ENCODE results near the gene WDFY1.

WDFY1 gene

DNA sequence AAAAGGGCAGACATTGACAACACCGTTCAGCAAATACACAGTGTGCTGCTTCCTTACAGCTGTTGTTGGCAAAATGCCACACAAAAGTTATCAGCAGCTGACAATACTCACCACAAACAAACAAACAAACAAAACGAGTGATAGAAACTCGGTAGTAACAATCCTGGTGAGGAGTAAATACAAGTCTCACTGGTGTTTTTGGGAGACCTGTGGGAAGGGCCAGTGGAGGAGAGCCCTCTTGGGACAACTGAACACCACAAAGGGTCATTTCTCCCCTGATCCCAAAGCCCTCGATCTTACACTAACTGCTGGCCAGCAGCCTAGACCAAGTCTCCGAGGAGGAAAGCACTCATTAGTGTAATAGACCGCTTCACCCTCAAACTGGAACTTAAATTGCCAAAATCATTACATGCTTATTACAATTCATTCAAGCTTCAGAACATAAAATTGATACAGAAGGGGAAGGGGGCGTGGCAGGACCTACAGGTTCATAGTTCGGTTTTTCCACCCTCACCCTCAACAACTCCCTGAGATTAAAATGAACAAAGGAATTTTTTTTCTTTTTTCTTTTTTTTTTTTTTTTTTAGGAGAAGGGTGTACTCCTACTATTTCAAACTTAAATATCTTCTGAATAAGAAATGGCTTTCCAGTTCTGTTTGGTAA, 112.8 kb downstream of the WDFY1 start:
- Histone ChIP-seq H3K36me3 (ENCODE audit: control insufficient read depth in 2 of 2, insufficient read depth in 1 of 2, low read length in 2 of 2) (peaks cover 0 to 4% of the 10 kb centered on the region in 2 experiments; a peak in 1 of 3 replicates), H3K27ac (ENCODE audit: extremely low read depth, low read depth, low read length) (no peak overlapping the region), H3K4me1 (ENCODE audit: control insufficient read depth, insufficient read depth, low read length) (peaks cover 2% of the 10 kb centered on the region; the same call in 1 of the 2 replicates), H3K4me3 (ENCODE audit: low read depth, low read length) (no peak overlapping the region), H3K9me3 (ENCODE audit: control insufficient read depth, insufficient read depth, low read depth, low read length) (no peaks in the 10 kb centered on the region)
- POLR2A ChIA-PET = no interaction called here
- CTCF ChIA-PET = no interaction called here
- TF ChIP-seq ZNF426 (tag by site-specific recombination; IDR thresholded peaks at IDR 0.05) = no peak
- TF ChIP-seq KLF16 (tag by site-specific recombination; IDR thresholded peaks at IDR 0.05) = no peak
- TF ChIP-seq ZNF747 (tag by site-specific recombination; IDR thresholded peaks at IDR 0.05) = no peak
- no peak for TF ChIP-seq REPIN1 (tag by site-specific recombination; IDR thresholded peaks at IDR 0.05; ENCODE audit: low read depth)
- no peak for TF ChIP-seq ZNF548 (tag by site-specific recombination; IDR thresholded peaks at IDR 0.05)
- TF ChIP-seq, protein P1, sequence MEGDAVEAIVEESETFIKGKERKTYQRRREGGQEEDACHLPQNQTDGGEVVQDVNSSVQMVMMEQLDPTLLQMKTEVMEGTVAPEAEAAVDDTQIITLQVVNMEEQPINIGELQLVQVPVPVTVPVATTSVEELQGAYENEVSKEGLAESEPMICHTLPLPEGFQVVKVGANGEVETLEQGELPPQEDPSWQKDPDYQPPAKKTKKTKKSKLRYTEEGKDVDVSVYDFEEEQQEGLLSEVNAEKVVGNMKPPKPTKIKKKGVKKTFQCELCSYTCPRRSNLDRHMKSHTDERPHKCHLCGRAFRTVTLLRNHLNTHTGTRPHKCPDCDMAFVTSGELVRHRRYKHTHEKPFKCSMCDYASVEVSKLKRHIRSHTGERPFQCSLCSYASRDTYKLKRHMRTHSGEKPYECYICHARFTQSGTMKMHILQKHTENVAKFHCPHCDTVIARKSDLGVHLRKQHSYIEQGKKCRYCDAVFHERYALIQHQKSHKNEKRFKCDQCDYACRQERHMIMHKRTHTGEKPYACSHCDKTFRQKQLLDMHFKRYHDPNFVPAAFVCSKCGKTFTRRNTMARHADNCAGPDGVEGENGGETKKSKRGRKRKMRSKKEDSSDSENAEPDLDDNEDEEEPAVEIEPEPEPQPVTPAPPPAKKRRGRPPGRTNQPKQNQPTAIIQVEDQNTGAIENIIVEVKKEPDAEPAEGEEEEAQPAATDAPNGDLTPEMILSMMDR (tag by site-specific recombination; IDR thresholded peaks at IDR 0.05) = no peak
- no peak for TF ChIP-seq ZNF404 (tag by site-specific recombination; IDR thresholded peaks at IDR 0.05)
- TF ChIP-seq ZNF146 (tag by site-specific recombination; IDR thresholded peaks at IDR 0.05) = no peak
- no peak for TF ChIP-seq ZNF416 (tag by site-specific recombination; IDR thresholded peaks at IDR 0.05)
- TF ChIP-seq ZNF362 (tag by site-specific recombination; IDR thresholded peaks at IDR 0.05) = no peak
- no peak for TF ChIP-seq KLF10 (tag by site-specific recombination; IDR thresholded peaks at IDR 0.05)
- no peak for TF ChIP-seq ZNF23 (tag by site-specific recombination; IDR thresholded peaks at IDR 0.05; ENCODE audit: borderline replicate concordance)
- no peak for TF ChIP-seq ZNF600 (tag by site-specific recombination; IDR thresholded peaks at IDR 0.05)
- no peak for TF ChIP-seq ZEB2 (tag by site-specific recombination; IDR thresholded peaks at IDR 0.05)

GRCh38 chr2:223829128-223829527, 116.0 kb downstream of the WDFY1 start:
- TF ChIP-seq ZNF544 (tag by site-specific recombination; IDR thresholded peaks at IDR 0.05) = no peak
- no peak for TF ChIP-seq ZNF510 (tag by site-specific recombination; IDR thresholded peaks at IDR 0.05; ENCODE audit: insufficient replicate concordance)
- TF ChIP-seq ZNF670 (tag by site-specific recombination; IDR thresholded peaks at IDR 0.05; ENCODE audit: low read depth) = no peak
- no peak for TF ChIP-seq ZFP3 (tag by site-specific recombination; IDR thresholded peaks at IDR 0.05; ENCODE audit: low read depth)
- no peak for TF ChIP-seq ZNF366 (tag by site-specific recombination; conservative IDR thresholded peaks at IDR 0.05)
- TF ChIP-seq, protein P2, sequence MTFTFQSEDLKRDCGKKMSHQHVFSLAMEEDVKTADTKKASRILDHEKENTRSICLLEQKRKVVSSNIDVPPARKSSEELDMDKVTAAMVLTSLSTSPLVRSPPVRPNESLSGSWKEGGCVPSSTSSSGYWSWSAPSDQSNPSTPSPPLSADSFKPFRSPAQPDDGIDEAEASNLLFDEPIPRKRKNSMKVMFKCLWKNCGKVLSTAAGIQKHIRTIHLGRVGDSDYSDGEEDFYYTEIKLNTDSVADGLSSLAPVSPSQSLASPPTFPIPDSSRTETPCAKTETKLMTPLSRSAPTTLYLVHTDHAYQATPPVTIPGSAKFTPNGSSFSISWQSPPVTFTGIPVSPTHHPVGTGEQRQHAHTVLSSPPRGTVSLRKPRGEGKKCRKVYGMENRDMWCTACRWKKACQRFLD (tag by site-specific recombination; IDR thresholded peaks at IDR 0.05) = no peak
- TF ChIP-seq OVOL3 (tag by site-specific recombination; IDR thresholded peaks at IDR 0.05) = no peak
- TF ChIP-seq ZNF239 (tag by site-specific recombination; IDR thresholded peaks at IDR 0.05) = no peak
- TF ChIP-seq GFI1B (tag by site-specific recombination; IDR thresholded peaks at IDR 0.05) = no peak
- TF ChIP-seq ZNF302 (tag by site-specific recombination; IDR thresholded peaks at IDR 0.05; ENCODE audit: low read depth) = no peak
- Histone ChIP-seq H3K36me3 (ENCODE audit: control insufficient read depth in 2 of 2, insufficient read depth in 1 of 2, low read length in 2 of 2) (peaks cover 0 to 1% of the 10 kb centered on the region in 2 experiments; a peak in 1 of 3 replicates), H3K4me3 (ENCODE audit: low read depth, low read length) (no peak overlapping the region), H3K27ac (ENCODE audit: extremely low read depth, low read depth, low read length) (no peak overlapping the region), H3K9me3 (ENCODE audit: control insufficient read depth, insufficient read depth, low read depth, low read length) (no peaks in the 10 kb centered on the region), H3K4me1 (ENCODE audit: control insufficient read depth, insufficient read depth, low read length) (peaks cover 2% of the 10 kb centered on the region; the same call in 1 of the 2 replicates)
- CTCF ChIA-PET = interaction anchor here (1.4 kb wide), 1 partner anchor 9 kb away, joined by 5 read pairs; no protein-coding TSS in a partner anchor
- POLR2A ChIA-PET = no interaction called here
